GM23338 (cell line): Measurements from ENCODE around the gene PTPN9.

Experiments used
- CREB1 ChIP-seq: fragments of 250-450 bp; sonication (Bioruptor Pico); IDR thresholded peaks from 2 replicates; pipeline ENCODE4 v1.5.0; 2020; ENCODE audit warnings: low read depth, mild to moderate bottlenecking, moderate library complexity
- EZH2 ChIP-seq: fragments of 200-600 bp; sonication (generic); IDR thresholded peaks from one replicate; pipeline ENCODE4 v1.8.0; 2017; ENCODE audit warnings: antibody characterized with exemption, mild to moderate bottlenecking, low read depth; ENCODE audit not compliant: unreplicated experiment
- EZH2phosphoT487 ChIP-seq: fragments of 200-600 bp; sonication (generic); IDR thresholded peaks from one replicate; pipeline ENCODE4 v1.8.1; 2018; ENCODE audit warnings: antibody characterized with exemption; ENCODE audit not compliant: unreplicated experiment
- JUNB ChIP-seq: IDR thresholded peaks from one replicate; pipeline ENCODE4 v1.6.1; 2016; ENCODE audit warnings: antibody characterized with exemption; ENCODE audit not compliant: unreplicated experiment
- NANOG ChIP-seq: IDR thresholded peaks from 2 replicates; pipeline ENCODE4 v1.6.1; 2016; ENCODE audit warnings: antibody characterized with exemption, borderline replicate concordance
- POLR2AphosphoS5 ChIP-seq: IDR thresholded peaks from 2 replicates; pipeline ENCODE4 v1.6.1; 2016; ENCODE audit warnings: antibody characterized with exemption, low read depth
- STAT1 ChIP-seq: IDR thresholded peaks from one replicate; pipeline ENCODE4 v1.6.1; 2016; ENCODE audit warnings: antibody characterized with exemption; ENCODE audit not compliant: unreplicated experiment
- ZNF114 ChIP-seq: fragments of 250-450 bp; sonication (Bioruptor Pico); IDR thresholded peaks from 2 replicates; pipeline ENCODE4 v1.5.0; 2020; ENCODE audit warnings: mild to moderate bottlenecking, moderate library complexity
- ZNF331 ChIP-seq: fragments of 250-450 bp; sonication (Bioruptor Pico); IDR thresholded peaks from 2 replicates; pipeline ENCODE4 v1.5.0; 2020; ENCODE audit warnings: low read depth, mild to moderate bottlenecking, moderate library complexity
- ZNF462 ChIP-seq: fragments of 250-450 bp; sonication (Bioruptor Pico); IDR thresholded peaks from 2 replicates; pipeline ENCODE4 v1.5.0; 2020; ENCODE audit warnings: mild to moderate bottlenecking, moderate library complexity
- TF ChIP-seq, protein P1 (sequence below), 2 experiments: fragments of 200-600 bp in 1 of 2; sonication (generic) in 1 of 2; conservative IDR thresholded peaks; 2 replicates each; pipeline versions ENCODE4 v1.5.1 to v1.6.1; 2016 to 2017; ENCODE audit warnings: antibody characterized with exemption in 2 of 2, low read depth in 2 of 2, mild to moderate bottlenecking in 2 of 2, moderate library complexity in 1 of 2
- TF ChIP-seq, protein P2 (sequence below): IDR thresholded peaks from one replicate; pipeline ENCODE4 v1.6.1; 2018; ENCODE audit warnings: antibody characterized with exemption; ENCODE audit not compliant: unreplicated experiment
- TF ChIP-seq, protein P3 (sequence below): IDR thresholded peaks from 2 replicates; pipeline ENCODE4 v1.6.1; 2016; ENCODE audit warnings: antibody characterized with exemption

DNA sequence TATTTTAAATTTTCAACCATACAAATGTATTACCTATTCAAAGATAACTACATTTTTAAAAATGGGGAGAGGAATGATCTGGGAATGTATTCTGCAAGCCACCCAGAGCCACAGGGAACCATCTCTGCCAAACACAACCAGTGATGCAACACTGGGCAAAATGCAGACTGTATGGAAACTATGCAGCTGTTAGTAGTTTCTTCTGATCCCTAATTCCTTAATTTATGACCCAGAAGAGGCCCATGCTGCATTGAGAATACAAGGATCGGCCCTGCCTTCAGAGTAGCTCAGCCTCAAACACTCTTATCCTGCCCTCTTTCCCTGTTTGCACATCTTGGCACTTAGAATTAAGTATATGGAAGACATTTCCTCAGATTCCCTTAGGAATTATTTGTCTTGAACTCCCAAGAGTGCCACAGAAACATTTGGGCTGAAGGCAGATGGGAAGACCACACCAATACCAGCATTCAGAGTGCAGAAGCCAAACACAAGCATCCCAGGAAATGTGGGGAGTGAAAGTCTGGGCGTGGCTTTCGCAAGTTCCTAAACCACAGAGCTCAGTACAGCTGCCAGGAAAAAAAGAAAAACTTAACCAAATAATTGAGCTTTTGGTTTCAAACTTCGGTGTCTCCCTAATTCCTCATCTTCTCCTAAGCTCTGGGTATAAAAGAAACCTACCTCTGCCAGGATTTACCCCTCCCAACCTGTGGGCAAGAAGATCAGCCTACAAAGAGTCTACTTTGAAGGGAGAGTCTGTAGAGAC lies 41.1 kb upstream of the PTPN9 start:
- TF ChIP-seq, protein P1, sequence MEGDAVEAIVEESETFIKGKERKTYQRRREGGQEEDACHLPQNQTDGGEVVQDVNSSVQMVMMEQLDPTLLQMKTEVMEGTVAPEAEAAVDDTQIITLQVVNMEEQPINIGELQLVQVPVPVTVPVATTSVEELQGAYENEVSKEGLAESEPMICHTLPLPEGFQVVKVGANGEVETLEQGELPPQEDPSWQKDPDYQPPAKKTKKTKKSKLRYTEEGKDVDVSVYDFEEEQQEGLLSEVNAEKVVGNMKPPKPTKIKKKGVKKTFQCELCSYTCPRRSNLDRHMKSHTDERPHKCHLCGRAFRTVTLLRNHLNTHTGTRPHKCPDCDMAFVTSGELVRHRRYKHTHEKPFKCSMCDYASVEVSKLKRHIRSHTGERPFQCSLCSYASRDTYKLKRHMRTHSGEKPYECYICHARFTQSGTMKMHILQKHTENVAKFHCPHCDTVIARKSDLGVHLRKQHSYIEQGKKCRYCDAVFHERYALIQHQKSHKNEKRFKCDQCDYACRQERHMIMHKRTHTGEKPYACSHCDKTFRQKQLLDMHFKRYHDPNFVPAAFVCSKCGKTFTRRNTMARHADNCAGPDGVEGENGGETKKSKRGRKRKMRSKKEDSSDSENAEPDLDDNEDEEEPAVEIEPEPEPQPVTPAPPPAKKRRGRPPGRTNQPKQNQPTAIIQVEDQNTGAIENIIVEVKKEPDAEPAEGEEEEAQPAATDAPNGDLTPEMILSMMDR (conservative IDR thresholded peaks at IDR 0.05; ENCODE audit: low read depth in 2 of 2) = no peak
- TF ChIP-seq NANOG = no peak
- no peak for TF ChIP-seq POLR2AphosphoS5
- TF ChIP-seq, protein P2, sequence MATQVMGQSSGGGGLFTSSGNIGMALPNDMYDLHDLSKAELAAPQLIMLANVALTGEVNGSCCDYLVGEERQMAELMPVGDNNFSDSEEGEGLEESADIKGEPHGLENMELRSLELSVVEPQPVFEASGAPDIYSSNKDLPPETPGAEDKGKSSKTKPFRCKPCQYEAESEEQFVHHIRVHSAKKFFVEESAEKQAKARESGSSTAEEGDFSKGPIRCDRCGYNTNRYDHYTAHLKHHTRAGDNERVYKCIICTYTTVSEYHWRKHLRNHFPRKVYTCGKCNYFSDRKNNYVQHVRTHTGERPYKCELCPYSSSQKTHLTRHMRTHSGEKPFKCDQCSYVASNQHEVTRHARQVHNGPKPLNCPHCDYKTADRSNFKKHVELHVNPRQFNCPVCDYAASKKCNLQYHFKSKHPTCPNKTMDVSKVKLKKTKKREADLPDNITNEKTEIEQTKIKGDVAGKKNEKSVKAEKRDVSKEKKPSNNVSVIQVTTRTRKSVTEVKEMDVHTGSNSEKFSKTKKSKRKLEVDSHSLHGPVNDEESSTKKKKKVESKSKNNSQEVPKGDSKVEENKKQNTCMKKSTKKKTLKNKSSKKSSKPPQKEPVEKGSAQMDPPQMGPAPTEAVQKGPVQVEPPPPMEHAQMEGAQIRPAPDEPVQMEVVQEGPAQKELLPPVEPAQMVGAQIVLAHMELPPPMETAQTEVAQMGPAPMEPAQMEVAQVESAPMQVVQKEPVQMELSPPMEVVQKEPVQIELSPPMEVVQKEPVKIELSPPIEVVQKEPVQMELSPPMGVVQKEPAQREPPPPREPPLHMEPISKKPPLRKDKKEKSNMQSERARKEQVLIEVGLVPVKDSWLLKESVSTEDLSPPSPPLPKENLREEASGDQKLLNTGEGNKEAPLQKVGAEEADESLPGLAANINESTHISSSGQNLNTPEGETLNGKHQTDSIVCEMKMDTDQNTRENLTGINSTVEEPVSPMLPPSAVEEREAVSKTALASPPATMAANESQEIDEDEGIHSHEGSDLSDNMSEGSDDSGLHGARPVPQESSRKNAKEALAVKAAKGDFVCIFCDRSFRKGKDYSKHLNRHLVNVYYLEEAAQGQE = no peak
- no peak for TF ChIP-seq EZH2
- TF ChIP-seq ZNF114 (CRISPR knock-in tag) = no peak
- TF ChIP-seq CREB1 (CRISPR knock-in tag) = no peak
- no peak for TF ChIP-seq EZH2phosphoT487
- no peak for TF ChIP-seq ZNF331 (CRISPR knock-in tag)
- no peak for TF ChIP-seq JUNB
- TF ChIP-seq STAT1 = no peak
- TF ChIP-seq, protein P3, sequence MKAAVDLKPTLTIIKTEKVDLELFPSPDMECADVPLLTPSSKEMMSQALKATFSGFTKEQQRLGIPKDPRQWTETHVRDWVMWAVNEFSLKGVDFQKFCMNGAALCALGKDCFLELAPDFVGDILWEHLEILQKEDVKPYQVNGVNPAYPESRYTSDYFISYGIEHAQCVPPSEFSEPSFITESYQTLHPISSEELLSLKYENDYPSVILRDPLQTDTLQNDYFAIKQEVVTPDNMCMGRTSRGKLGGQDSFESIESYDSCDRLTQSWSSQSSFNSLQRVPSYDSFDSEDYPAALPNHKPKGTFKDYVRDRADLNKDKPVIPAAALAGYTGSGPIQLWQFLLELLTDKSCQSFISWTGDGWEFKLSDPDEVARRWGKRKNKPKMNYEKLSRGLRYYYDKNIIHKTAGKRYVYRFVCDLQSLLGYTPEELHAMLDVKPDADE = no peak
- no peak for TF ChIP-seq ZNF462 (CRISPR knock-in tag)
